DOHH2 (cell line): ENCODE results near the gene SMIM10L2A.
"Not testable (repeated sequence)": the region's sequence is repeated elsewhere in the genome, so short reads cannot be mapped to it uniquely, and the experiment has no call there.

Source experiments
- H3F3A ChIP-seq: fragments of 200-600 bp; sonication (generic), shearing (Covaris generic); 2 replicates; pipeline ENCODE4 v1.6.0; 2016; ENCODE audit warnings: antibody characterized with exemption, mild to moderate bottlenecking; ENCODE audit not compliant: control insufficient read depth, insufficient read depth
- H3K27ac ChIP-seq: fragments of 200-600 bp; sonication (generic); 2 replicates; pipeline ENCODE4 v1.5.1; 2014; ENCODE audit warnings: low read depth, mild to moderate bottlenecking, low read length, moderate library complexity
- H3K27me3 ChIP-seq: fragments of 200-600 bp; sonication (generic); 2 replicates; pipeline ENCODE4 v1.6.1; 2014; ENCODE audit warnings: mild to moderate bottlenecking, low read length, mixed read lengths; ENCODE audit not compliant: control insufficient read depth
- H3K36me3 ChIP-seq: fragments of 200-600 bp; sonication (generic); 2 replicates; pipeline ENCODE4 v1.6.1; 2014; ENCODE audit warnings: mild to moderate bottlenecking, low read length, moderate library complexity, mixed read lengths; ENCODE audit not compliant: control insufficient read depth
- H3K4me1 ChIP-seq: fragments of 200-600 bp; sonication (generic); 2 replicates; pipeline ENCODE4 v1.6.1; 2014; ENCODE audit warnings: mild to moderate bottlenecking, low read length, mixed read lengths; ENCODE audit not compliant: control insufficient read depth
- H3K4me2 ChIP-seq: fragments of 200-600 bp; sonication (generic); 2 replicates; pipeline ENCODE4 v1.6.0; 2014; ENCODE audit warnings: mild to moderate bottlenecking, low read length, moderate library complexity
- H3K4me3 ChIP-seq: fragments of 200-600 bp; sonication (generic); 2 replicates; pipeline ENCODE4 v1.5.1; 2014; ENCODE audit warnings: mild to moderate bottlenecking, low read length, mixed read lengths
- H3K79me2 ChIP-seq: fragments of 200-600 bp; sonication (generic); 2 replicates; pipeline ENCODE4 v1.6.1; 2014; ENCODE audit warnings: mild to moderate bottlenecking, low read length, mixed read lengths; ENCODE audit not compliant: control insufficient read depth
- H3K9me2 ChIP-seq: fragments of 200-600 bp; sonication (generic); replicated peaks from 2 replicates; pipeline ENCODE4 v1.6.1; 2014; ENCODE audit warnings: mild to moderate bottlenecking, low read length, mixed read lengths; ENCODE audit not compliant: control insufficient read depth
- H3K9me3 ChIP-seq: fragments of 200-600 bp; sonication (generic); 2 replicates; pipeline ENCODE4 v1.6.1; 2014; ENCODE audit warnings: antibody characterized with exemption, low read length, mixed read lengths; ENCODE audit not compliant: control insufficient read depth, insufficient read depth
- H4K20me1 ChIP-seq: fragments of 200-600 bp; sonication (generic); 2 replicates; pipeline ENCODE4 v1.6.0; 2014; ENCODE audit warnings: low read depth, mild to moderate bottlenecking, antibody characterized with exemption, low read length, moderate library complexity; ENCODE audit not compliant: control insufficient read depth, insufficient read depth
- EZH2phosphoT487 ChIP-seq: fragments of 200-600 bp; sonication (generic); IDR thresholded peaks from 2 replicates; pipeline ENCODE4 v1.6.1; 2017; ENCODE audit warnings: borderline replicate concordance, mild to moderate bottlenecking, antibody characterized with exemption, low read length, moderate library complexity, mixed read lengths
- TF ChIP-seq, protein P1 (sequence below): fragments of 200-600 bp; sonication (generic); IDR thresholded peaks from one replicate; pipeline ENCODE4 v1.5.1; 2014; ENCODE audit warnings: antibody characterized with exemption, mild to moderate bottlenecking, low read depth, low read length; ENCODE audit not compliant: poor library complexity, severe bottlenecking

Gene SMIM10L2A

DNA sequence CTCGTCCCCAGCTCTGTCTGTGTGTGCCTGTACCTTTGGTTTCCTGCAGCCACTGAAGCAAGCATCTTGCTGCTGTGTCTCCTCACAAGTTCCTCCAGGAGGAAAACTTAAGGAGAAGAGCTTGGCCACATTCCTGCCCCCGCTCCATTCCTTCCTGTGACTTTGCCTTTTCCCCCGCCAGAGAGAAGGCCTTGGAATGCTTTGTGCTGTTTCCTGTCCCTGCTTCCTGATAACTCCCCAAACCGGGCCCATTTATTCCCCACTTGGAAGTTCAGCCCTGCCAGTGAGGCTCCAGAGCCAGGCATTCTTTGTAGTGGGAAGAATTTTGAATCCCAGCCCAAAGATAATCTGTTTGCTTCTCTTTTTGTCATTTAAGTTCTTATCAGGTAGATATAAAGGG is 33.1 kb downstream of the SMIM10L2A start:
- no peaks in the 10 kb centered on the region for H3K4me1 ChIP-seq
- H3K4me3 ChIP-seq, result no peak overlapping the region
- no peak overlapping the region for H3K27ac ChIP-seq
- no peaks in the 10 kb centered on the region for H3K79me2 ChIP-seq
- no peak for TF ChIP-seq EZH2phosphoT487
- TF ChIP-seq, protein P1, sequence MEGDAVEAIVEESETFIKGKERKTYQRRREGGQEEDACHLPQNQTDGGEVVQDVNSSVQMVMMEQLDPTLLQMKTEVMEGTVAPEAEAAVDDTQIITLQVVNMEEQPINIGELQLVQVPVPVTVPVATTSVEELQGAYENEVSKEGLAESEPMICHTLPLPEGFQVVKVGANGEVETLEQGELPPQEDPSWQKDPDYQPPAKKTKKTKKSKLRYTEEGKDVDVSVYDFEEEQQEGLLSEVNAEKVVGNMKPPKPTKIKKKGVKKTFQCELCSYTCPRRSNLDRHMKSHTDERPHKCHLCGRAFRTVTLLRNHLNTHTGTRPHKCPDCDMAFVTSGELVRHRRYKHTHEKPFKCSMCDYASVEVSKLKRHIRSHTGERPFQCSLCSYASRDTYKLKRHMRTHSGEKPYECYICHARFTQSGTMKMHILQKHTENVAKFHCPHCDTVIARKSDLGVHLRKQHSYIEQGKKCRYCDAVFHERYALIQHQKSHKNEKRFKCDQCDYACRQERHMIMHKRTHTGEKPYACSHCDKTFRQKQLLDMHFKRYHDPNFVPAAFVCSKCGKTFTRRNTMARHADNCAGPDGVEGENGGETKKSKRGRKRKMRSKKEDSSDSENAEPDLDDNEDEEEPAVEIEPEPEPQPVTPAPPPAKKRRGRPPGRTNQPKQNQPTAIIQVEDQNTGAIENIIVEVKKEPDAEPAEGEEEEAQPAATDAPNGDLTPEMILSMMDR, result no peak
- no peaks in the 10 kb centered on the region for H3F3A ChIP-seq
- H3K4me2 ChIP-seq, result no peak overlapping the region
- H3K36me3 ChIP-seq, result no peaks in the 10 kb centered on the region
- no peaks in the 10 kb centered on the region for H4K20me1 ChIP-seq
- H3K27me3 ChIP-seq, result no peaks in the 10 kb centered on the region
- H3K9me2 ChIP-seq, result no peaks in the 10 kb centered on the region
- no peaks in the 10 kb centered on the region for H3K9me3 ChIP-seq

DNA sequence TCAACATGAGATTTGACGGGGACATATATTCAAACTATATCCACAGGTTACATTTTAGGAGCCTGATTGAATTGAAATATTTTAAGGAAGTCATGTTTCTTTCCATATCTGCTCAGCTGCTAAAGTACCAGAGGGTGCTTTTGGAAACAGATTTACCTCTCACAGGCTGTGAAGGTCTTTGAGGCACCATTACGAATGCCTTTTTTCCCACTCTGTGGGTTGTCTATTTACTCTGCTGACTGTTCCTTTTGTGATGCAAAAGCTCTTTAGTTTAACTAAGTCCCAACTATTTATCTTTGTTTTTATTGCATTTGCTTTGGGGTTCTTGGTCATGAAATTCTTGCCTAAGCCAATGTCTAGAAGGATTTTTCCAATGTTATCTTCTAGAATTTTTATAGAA is 40.0 kb downstream of the SMIM10L2A start:
- H3K9me2 ChIP-seq, H3F3A ChIP-seq, H3K36me3 ChIP-seq, H3K4me2 ChIP-seq, H3K4me1 ChIP-seq, H3K27me3 ChIP-seq, H3K79me2 ChIP-seq, H3K4me3 ChIP-seq, H3K9me3 ChIP-seq, H4K20me1 ChIP-seq, H3K27ac ChIP-seq: not testable (repeated sequence)

DNA sequence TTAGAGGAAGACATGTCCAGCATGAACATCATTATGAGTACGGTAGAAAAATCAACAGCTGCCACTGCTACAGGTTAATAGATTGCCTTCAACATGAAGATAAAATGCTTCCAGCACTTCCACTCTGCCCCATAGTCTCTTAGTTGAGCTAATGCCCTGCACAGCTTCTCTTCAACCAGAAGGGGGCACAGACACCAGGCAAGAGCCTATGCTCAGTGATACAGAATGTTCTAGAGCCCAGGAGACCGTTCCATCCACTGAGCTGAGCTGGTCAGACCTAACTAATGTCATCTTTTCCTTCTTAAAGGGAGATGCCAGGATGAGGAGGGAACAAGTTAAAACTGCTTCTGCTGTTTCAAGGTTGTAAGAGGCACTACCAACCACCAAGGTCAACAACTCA is 42.2 kb downstream of the SMIM10L2A start:
- Histone ChIP-seq H3K79me2 (no peaks in the 10 kb centered on the region), H3K9me3 (no peaks in the 10 kb centered on the region), H3K27ac (no peak overlapping the region), H3K9me2 (no peaks in the 10 kb centered on the region), H3F3A (no peaks in the 10 kb centered on the region), H4K20me1 (no peaks in the 10 kb centered on the region), H3K27me3 (no peaks in the 10 kb centered on the region), H3K4me2 (no peak overlapping the region), H3K4me1 (no peaks in the 10 kb centered on the region), H3K4me3 (no peak overlapping the region), H3K36me3 (no peaks in the 10 kb centered on the region)
- TF ChIP-seq EZH2phosphoT487, result no peak
- TF ChIP-seq, protein P1, result peak; percentile 36

DNA sequence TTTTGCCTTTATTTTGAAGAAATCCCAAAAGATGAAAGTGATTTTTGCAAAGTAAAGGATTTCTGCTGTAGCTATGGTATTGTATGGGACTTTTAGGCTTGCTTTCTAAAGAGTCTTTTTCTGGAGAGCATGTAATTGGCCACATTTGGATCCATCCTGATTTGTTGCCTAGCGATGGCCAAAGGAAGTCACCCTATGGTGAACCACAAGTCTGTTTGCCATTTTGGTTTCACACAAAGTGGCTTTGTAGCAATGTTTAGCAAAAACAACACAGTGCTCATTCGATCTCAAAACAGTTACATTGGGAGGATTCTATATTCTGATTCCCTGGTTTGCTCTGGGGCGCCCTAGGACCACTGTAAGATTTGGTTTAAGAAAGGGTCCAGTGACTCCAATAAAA is 54.6 kb downstream of the SMIM10L2A start:
- Histone ChIP-seq H3K4me3 (no peak overlapping the region), H3K27me3 (no peaks in the 10 kb centered on the region), H3K4me2 (no peak overlapping the region), H3K36me3 (no peaks in the 10 kb centered on the region), H3K9me3 (no peaks in the 10 kb centered on the region), H3K9me2 (no peaks in the 10 kb centered on the region), H3K4me1 (no peaks in the 10 kb centered on the region), H3F3A (no peaks in the 10 kb centered on the region), H3K79me2 (no peaks in the 10 kb centered on the region), H3K27ac (no peak overlapping the region), H4K20me1 (no peaks in the 10 kb centered on the region)
- no peak for TF ChIP-seq EZH2phosphoT487
- TF ChIP-seq, protein P1, result no peak
